Brain microvascular endothelial cell (primary cell): ENCODE results near the gene ADCY5.

Experiments
- DNase-seq: peaks from one replicate; pipeline ENCODE4 v3.0.0-alpha.2; 2020
- H3K27ac ChIP-seq: fragments of 250-450 bp; sonication (Bioruptor Pico); 2 replicates; pipeline ENCODE4 v1.5.1; 2020; ENCODE audit warnings: mild to moderate bottlenecking, moderate library complexity
- H3K27me3 ChIP-seq: fragments of 250-450 bp; sonication (Bioruptor Pico); replicated peaks from 2 replicates; pipeline ENCODE4 v1.5.1; 2020; ENCODE audit warnings: mild to moderate bottlenecking
- H3K36me3 ChIP-seq: fragments of 250-450 bp; sonication (Bioruptor Pico); replicated peaks from 2 replicates; pipeline ENCODE4 v1.5.1; 2020; ENCODE audit warnings: mild to moderate bottlenecking
- H3K4me3 ChIP-seq: 2 replicates; pipeline ENCODE4 v1.5.1; 2011; ENCODE audit warnings: low read depth, mild to moderate bottlenecking, control low read depth, low read length, moderate library complexity
- in situ Hi-C: cut with HindIII; loops from 2 replicates; pipeline ENCODE4 v1.10.0; 2017; ENCODE audit warnings: low sequenced_read_pairs, low pct_ligation_motif_present
- TF ChIP-seq, protein P1 (sequence below): IDR thresholded peaks from 2 replicates; pipeline ENCODE4 v1.5.1; 2011; ENCODE audit warnings: low read depth, mild to moderate bottlenecking, moderate library complexity, low read length, control low read depth, inconsistent platforms; ENCODE audit errors: missing control alignments

ADCY5 gene

DNA sequence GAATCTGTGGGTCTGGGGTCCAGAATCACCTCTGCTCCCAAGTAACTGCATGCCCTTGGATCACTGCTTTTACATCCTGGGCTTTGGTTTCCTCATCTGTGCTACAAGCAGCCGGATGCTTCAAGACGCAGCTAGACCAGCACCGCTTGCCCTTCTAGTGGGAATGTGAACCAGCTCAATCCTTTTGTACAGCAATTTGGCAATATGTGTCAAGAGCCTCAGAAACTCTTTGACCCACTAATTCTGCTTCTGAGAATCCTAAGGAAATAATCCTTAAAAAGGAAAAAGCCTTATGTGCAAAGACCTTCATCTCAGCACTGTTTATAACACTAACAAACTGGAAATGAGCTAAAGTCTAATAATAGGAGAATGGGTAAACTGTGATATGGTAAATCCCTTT is 48.7 kb downstream of the ADCY5 start:
- no peaks in the 10 kb centered on the region for H3K36me3 ChIP-seq
- TF ChIP-seq, protein P1, sequence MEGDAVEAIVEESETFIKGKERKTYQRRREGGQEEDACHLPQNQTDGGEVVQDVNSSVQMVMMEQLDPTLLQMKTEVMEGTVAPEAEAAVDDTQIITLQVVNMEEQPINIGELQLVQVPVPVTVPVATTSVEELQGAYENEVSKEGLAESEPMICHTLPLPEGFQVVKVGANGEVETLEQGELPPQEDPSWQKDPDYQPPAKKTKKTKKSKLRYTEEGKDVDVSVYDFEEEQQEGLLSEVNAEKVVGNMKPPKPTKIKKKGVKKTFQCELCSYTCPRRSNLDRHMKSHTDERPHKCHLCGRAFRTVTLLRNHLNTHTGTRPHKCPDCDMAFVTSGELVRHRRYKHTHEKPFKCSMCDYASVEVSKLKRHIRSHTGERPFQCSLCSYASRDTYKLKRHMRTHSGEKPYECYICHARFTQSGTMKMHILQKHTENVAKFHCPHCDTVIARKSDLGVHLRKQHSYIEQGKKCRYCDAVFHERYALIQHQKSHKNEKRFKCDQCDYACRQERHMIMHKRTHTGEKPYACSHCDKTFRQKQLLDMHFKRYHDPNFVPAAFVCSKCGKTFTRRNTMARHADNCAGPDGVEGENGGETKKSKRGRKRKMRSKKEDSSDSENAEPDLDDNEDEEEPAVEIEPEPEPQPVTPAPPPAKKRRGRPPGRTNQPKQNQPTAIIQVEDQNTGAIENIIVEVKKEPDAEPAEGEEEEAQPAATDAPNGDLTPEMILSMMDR: no peak
- no peak for DNase-seq
- no peak overlapping the region for H3K27ac ChIP-seq
- peaks cover 41% of the 10 kb centered on the region for H3K27me3 ChIP-seq
- in situ Hi-C loops: no loop called here
- H3K4me3 ChIP-seq: no peak overlapping the region

DNA sequence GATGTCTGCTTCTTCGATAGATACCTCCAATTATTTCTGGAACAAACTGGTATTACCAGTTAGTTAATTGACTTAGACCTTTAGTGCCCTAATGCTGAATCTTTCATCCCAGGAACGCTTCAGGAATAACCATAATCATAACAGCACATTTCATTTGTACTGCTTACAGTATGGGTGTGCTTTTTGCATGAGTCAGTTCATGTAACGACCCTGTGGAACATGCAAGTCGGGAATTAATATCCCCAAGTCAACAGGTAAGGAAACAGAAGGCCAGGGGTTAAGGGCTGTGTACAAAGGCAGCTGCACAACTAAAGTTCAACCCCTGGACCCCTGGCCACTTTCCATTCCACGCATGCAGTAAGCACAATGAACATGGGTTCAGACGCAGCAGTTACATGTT is 49.2 kb downstream of the ADCY5 start:
- DNase-seq: no peak
- no peak overlapping the region for H3K27ac ChIP-seq
- no peak overlapping the region for H3K4me3 ChIP-seq
- TF ChIP-seq, protein P1: no peak
- H3K36me3 ChIP-seq: no peaks in the 10 kb centered on the region
- peaks cover 41% of the 10 kb centered on the region for H3K27me3 ChIP-seq
- in situ Hi-C loops: no loop called here

DNA sequence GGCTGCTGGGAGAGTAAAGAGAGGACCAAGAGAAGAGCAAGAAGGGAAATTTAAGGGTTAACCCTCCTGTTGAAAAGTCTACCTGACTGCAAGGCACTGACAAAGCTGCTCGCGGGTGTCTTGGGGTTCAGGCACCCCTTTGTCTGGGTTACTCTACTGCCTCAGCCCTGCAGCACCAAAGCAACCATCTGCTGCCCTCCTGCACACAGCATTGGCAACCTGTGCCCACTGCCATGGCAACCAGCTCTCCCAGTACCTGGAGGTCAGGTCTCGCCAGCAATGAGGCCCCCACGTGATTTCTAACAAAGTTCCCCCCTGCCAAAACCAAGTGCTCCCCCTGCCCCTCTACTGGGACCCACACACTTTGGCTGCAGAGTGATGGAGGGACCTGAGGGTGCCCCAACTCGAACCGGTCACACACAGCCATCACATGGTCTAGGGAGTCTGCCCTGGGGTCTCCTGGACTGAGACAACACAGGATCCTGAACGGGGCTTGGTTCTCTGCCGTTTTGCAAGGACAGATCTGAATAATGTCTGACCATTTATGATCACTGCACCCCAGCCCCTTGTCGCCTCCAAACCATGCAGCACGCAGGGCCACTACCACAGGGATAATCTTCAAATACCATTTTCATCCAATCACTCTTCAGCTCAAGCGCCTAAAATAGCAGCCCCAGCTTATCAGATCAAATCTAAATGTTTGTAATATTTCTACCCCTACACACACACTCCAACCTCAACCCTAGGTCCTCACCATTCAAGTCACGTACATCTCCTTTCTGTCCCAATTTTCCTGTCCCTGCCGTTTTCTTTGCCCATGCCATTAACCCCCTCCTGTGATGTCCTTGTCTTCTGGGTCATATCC is 50.7 kb downstream of the ADCY5 start:
- no peak for DNase-seq
- TF ChIP-seq, protein P1: no peak
- no peaks in the 10 kb centered on the region for H3K36me3 ChIP-seq
- H3K27me3 ChIP-seq: peaks cover 33% of the 10 kb centered on the region
- H3K4me3 ChIP-seq: no peak overlapping the region
- H3K27ac ChIP-seq: no peak overlapping the region
- in situ Hi-C loops: no loop called here

DNA sequence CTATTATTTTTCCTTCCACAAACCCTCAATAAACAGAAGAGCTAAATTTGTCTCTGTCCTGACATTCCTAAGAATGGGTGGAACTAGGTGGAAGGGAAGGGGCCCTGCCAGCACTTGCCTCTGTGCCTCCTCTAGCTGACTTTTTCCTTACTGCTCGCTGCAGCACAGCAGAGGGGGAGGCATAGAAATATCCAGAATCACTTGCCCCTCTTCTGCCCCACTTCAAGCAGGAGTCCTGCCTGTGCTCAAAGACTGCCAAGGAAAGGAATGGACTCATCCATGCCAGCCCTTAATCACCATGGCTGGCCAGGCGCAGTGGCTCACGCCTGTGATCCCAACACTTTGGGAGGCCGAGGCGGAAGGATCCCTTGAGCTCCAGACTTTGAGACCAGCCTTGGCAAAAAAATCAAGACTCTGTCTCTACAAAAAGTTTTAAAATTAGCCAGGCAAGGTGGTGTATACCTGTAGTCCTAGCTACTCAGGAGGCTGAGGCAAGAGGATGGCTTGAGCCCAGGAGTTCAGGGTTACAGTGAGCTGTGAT is 51.8 kb downstream of the ADCY5 start:
- Histone ChIP-seq H3K36me3 (no peaks in the 10 kb centered on the region), H3K4me3 (no peak overlapping the region), H3K27me3 (peaks cover 30% of the 10 kb centered on the region), H3K27ac (no peak overlapping the region)
- TF ChIP-seq, protein P1: no peak
- no peak for DNase-seq
- in situ Hi-C loops: no loop called here

DNA sequence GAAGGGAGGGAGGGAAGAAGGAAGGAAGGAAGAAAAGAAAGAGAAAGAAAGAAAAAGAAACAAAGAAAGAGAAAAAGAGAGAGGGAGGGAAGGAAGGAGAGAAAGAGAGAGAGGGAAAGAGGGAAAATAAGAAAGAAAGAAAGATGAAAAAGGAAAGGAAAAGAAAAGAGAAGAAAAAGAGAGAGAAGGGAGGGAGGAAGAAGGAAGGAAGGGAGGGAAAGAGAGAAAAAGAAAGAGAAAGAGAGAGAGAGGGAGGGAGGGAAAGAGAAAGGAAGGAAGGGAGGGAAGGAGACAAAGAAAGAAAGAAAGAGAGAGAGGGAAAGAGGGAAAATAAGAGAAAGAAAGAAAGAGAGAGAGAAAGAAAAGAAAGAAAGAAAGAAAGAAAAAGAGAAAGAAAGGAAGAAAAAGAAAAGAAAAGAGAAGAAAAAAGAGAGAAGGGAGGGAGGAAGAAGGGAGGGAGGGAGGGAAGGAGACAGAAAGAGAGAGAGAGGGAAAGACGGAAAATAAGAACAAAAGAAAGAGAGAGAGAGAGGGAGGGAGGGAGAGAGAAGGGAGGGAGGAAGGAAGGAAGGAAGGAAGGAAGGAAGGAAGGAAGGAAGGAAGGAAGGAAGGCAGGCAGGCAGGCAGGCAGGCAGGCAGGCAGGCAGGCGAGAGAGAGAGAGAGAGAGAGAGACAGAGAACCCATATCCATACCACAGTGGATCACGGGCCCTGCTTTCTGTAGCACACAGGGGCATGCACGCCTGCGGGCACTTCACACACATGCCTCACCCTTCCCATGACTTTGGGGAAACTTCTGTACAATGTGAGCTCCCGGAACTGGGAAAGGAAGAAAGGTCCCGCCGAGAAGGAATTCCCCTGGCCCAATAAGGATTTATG is 52.5 kb downstream of the ADCY5 start:
- no peak for DNase-seq
- H3K27ac ChIP-seq: no peak overlapping the region
- H3K4me3 ChIP-seq: no peak overlapping the region
- TF ChIP-seq, protein P1: no peak
- in situ Hi-C loops: no loop called here
- H3K36me3 ChIP-seq: no peaks in the 10 kb centered on the region
- H3K27me3 ChIP-seq: peaks cover 25% of the 10 kb centered on the region
